Activated CD8-positive, alpha-beta memory T cell treated with anti-CD3 and anti-CD28 coated beads, Interleukin-2, amount 50 U/mL, for 1 hour (primary cell): ENCODE results near the gene WASF2.
"Not testable (repeated sequence)": the region's sequence is repeated elsewhere in the genome, so short reads cannot be mapped to it uniquely, and the experiment has no call there.

Source experiments
- DNase-seq: peaks from one replicate; pipeline ENCODE4 v3.0.0-alpha.2; 2020; ENCODE audit errors: extremely low read depth

Gene WASF2

DNA sequence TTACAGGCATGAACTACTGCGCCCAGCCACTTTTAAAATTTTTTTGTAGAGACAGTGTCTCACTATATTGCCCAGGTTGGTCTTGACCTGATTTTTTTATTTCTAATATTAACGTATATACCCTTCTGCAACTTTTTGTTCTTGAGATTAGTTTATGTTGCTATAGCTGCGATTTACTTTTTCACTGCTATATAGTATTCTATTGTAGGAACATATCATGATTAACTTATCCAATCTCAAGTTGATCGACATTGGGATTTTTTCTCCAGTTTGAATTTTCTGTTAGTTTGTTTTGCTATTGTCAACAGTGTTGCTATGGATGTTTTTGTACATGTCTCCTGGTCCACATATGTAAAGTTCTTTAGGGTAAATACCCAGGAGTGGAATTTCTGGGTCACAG lies 35.4 kb downstream of the WASF2 start:
- no peak for DNase-seq

GRCh38 chr1:27451343-27451742 lies 38.6 kb downstream of the WASF2 start:
- no peak for DNase-seq

DNA sequence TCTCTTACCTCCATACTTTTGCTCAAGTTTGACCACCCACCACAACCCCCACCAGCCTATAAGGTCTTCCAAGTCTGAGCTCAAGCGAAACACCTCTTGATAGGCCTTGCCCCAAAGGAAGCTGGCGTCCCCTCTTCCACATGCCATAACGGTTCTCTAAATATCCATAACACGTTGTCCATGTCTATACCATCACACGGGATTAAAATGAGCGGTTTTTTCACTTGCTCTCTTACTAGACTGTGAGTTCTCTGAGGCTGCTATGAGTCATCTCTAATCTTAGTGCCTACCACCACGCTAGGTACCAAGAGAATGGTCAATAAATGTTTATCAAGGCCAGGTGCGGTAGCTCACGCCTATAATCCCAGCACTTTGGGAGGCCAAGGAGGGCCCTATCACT lies 41.0 kb downstream of the WASF2 start:
- DNase-seq: no peak

GRCh38 chr1:27447883-27448282 lies 42.1 kb downstream of the WASF2 start:
- no peak for DNase-seq

GRCh38 chr1:27447399-27447798 lies 42.6 kb downstream of the WASF2 start:
- DNase-seq: no peak

- DNase-seq: no peak
Observed at GRCh38 chr1:27446496-27447020, 43.4 kb downstream of the WASF2 start.

GRCh38 chr1:27445177-27445936 lies 44.6 kb downstream of the WASF2 start:
- DNase-seq: no peak

DNA sequence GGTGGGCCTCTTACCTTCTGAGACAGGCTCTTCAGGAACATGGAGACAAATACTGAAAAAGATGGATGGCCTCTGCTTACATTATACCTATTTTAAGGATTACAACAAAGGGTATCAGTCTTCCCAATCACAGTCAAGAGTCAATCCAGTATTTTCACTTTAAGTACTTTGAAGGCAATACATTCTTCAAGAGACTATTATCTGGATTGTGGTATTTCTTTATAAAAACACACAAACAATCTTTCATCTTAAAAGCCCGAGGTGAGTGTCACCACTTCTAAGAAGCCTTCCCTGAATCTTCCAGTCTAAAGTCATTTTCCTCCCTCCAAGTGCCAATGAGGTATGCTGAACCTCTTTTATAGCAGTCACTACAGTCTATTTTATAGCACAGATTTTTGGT lies 45.3 kb downstream of the WASF2 start:
- no peak for DNase-seq

DNA sequence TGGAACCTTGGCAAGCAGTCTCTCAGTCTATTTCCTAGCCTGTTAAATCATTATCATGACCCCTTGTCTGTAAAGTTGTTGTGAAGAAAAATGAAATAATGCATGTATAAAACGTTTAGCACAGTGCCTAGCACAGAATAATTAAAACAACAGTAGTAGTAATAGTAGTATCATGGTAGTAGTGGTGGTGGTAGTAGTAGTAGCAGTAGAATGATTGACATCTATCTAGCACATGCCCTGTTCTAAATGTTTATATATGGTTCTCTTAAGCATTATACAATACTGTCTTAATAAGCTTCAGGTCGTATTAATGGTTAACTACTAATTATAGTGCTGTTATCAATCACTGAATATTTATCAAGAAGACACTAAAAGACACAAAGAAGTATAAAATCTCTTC lies 50.8 kb downstream of the WASF2 start:
- no peak for DNase-seq

GRCh38 chr1:27438621-27439061 lies 51.3 kb downstream of the WASF2 start:
- DNase-seq: no peak

GRCh38 chr1:27436204-27437159 lies 53.5 kb downstream of the WASF2 start:
- no peak for DNase-seq

DNA sequence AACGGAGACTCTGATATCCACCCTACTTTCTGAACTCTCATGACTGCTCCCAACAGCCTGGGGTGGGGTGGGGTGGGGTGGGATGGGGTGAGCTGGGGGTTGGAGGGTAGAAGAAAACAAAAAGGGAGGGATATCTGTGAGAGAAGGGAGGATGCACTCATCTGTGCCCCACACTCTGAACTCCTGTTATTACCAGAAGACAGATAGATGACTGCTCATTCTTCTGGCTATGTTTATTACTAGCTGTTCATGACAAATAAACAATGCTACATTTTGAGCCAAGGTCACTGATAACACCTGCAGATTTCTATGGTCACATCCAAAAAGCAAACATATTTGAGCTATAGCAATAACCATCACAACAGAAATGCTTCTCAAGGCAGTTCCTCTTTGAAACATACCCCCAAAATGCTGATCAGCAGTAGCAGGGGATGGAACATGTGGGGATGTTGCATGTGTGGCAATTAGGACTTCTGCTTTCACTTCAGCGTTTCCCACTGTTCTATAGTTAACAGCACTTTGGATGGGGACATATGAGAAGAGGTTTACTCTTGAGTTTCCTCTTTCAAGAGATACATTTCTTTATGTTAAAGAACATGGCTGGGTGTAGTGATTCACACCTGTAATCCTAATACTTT lies 54.3 kb downstream of the WASF2 start:
- no peak for DNase-seq

DNA sequence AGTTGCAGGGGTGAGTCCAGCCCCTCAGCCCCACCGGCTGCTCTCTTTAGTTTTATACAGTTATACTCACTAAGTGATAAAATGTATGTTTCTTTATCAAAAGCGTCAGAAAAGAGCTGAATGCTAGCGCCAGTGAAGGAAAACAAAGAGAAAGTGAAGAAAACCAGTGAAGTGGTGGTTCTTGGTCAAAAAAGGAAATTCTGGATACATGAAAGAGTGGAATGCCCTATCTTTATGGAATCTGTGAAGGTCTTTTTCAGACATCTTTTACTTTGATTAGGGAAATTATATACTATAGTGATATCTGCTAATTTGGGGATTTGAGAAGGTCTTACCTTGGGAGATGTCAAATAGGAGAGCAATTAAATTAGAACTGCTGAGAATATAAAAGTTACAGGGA lies 56.3 kb downstream of the WASF2 start:
- DNase-seq: no peak

DNA sequence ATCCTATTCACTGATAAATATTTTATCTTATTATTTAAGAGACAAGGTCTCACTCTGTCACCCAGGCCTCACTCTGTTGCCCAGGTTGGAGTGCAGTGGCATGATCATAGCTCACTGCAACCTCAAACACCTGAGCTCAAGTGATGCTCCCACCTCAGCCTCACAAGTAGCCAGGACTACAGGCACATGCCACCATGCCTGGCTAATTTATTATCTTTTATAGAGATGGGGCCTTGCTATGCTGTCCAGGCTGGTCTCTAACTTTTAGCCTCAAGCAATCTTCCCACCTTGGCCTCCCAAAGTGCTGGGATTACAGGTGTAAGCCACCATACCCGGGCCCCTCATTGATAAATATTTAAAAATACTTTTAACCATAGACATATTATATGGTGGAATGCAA lies 57.2 kb downstream of the WASF2 start:
- not testable (repeated sequence) for DNase-seq

DNA sequence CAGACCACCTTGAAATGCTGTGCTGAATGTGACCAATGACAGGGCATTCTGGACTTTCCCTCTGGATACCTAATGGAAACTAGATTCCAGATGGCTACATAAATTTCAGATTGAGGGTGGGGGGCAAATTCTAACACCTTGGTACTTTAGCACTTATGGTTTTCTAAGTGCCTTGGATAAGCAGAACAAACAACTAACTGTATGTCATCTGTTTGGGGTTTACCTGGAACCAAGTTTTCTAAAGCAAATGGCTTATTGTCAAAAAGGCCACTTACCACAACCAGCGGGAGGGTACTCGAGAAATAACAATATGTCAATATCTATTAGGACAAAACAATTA lies 58.4 kb downstream of the WASF2 start:
- no peak for DNase-seq

DNA sequence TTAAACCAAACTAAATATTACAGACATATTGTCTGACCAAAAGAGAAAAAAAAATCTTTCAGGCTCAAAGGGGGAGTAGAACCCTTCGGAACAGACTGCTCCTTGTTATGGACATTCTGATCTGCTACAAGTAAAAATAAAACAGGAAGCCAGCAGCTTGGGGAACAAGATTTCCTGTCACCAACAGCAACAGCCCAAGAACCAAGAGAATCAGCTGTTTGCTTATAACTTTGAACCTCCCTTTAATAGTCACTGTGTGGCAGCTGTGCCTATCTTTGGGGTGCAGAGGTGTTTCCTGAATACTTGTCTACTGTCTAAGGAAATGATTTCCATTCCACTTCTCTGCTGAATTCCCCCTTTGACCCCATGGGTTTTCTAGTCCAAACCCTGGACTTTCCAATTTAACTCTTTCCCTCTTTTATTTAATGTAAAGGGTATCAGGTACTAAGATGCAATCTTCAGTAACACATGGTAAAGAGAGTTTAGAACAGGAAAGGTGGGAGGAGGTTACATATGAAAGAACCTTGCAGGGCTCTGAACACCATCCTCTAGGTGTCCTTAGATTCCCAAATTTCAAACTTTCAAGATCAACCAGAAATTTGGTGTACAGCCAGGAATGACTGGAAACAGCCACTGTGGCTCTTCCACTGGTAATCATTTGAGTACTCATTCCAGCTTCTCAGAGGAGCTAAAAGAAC lies 58.9 kb downstream of the WASF2 start:
- no peak for DNase-seq

DNA sequence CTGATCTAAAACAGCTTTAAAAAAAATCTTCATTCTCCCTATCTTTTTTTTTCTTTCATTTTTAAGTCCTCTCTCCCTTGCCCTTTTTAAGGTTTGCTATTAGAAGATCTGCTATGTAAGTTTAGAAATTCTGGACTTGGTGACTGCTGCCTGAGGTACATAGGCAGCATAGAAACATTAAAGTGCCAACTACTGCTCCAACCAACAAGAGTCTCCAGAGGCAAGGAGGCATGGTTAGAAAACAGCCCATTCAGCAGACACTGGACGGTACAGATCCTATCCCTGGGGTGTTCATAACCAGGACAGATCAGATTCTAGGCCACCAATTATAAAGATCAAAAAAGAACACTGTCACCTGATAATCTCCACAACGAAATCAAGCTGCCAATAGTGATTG lies 60.9 kb downstream of the WASF2 start:
- DNase-seq: no peak

- no peak for DNase-seq
Observed at GRCh38 chr1:27428316-27429028, 61.5 kb downstream of the WASF2 start.

DNA sequence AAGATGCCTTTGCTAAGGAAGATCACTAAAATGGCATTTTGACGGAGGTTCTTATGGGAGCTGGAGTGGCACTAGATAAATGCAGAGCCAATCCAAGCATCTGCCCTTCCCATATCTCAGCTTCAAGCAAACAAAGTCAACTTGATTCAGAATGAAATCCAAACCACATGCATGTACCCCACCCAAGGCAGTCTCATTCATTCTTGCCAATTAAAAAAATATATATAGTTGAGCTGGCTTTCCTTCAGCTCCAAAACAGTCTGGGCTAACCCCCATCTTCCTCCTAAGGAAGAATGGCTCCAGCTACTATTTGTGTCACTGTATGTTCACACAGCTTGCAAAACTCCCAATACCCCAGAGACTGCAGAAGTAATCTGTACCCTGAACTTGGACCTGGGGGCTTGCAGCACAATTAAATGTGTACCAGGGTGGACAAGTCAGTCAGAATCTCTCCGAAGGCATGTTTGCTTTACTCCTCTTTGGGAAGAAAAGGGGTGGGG lies 62.1 kb downstream of the WASF2 start:
- DNase-seq: no peak

DNA sequence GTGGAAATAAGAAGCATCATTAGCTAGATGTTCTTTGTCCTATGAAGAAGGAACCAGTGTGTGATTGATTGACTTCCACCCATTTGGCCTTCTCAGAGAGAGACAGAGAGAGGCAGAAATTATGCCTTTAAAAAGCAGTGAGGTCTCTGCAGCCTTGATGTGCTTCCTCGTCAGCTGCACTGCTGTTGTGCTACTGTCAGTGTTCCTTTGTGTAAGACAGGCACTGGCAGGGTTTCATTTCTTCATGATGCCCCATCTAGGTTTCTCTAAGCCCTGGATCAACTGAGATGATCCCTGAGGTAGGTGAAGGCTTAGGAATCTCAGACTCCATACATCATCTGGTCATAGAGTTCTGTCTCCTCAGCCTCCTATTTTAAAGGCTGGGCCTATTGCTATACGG lies 62.6 kb downstream of the WASF2 start:
- no peak for DNase-seq

GRCh38 chr1:27423709-27424108 lies 66.3 kb downstream of the WASF2 start:
- DNase-seq: no peak
